ENCODE measurements around the gene ADPRHL1. TPM values are rescaled to one million over a fixed set of nuclear protein-coding genes. Genes with fewer than 3 reads are reported as not detected.

The ADPRHL1 gene
- total RNA-seq, 1 experiment from 2014 or later = 2.7 TPM

- Mint-ChIP-seq H3K27ac (no peak overlapping the region), H3K36me3 (ENCODE audit: insufficient read depth in 1 of 3, low read depth in 3 of 3) (peaks cover 28 to 50% (median 49%) of the 10 kb centered on the region in 3 experiments; a peak in 6 of 7 replicates), H3K27me3 (ENCODE audit: low read depth) (no peaks in the 10 kb centered on the region), H3K4me1 (peaks cover 14 to 19% of the 10 kb centered on the region in 2 experiments), H3K4me3 (no peak overlapping the region), H3K9me3 (no peaks in the 10 kb centered on the region)
- Histone ChIP-seq H2AK5ac (ENCODE audit: insufficient read length, low read length) (no peak overlapping the region), H2BK15ac (ENCODE audit: low read depth, low read length) (no peak overlapping the region), H3K4me2 (ENCODE audit: insufficient read depth, insufficient read length, low read length) (no peak overlapping the region), H2BK5ac (ENCODE audit: insufficient read length, low read length) (no peak overlapping the region), H3K27ac (ENCODE audit: insufficient read length, low read depth, low read length) (no peak overlapping the region), H4K91ac (ENCODE audit: insufficient read length, low read depth, low read length) (no peak overlapping the region), H2BK12ac (ENCODE audit: insufficient read length, low read depth, low read length) (no peak overlapping the region), H3K27me3 (ENCODE audit: insufficient read depth, low read length) (no peaks in the 10 kb centered on the region), H2BK120ac (ENCODE audit: low read depth, low read length, poor library complexity, severe bottlenecking) (no peak overlapping the region), H2AFZ (ENCODE audit: low read length) (no peak overlapping the region), H3K18ac (ENCODE audit: insufficient read length, low read depth, low read length) (no peak overlapping the region), H3K4ac (ENCODE audit: low read depth, low read length) (no peak overlapping the region), H3K14ac (ENCODE audit: insufficient read depth, low read length) (no peak overlapping the region), H3K79me2 (ENCODE audit: insufficient read depth, low read length) (peaks cover 10% of the 10 kb centered on the region; the same call in 1 of the 2 replicates), H3K56ac (ENCODE audit: insufficient read length, low read depth, low read length) (no peak overlapping the region), H3K9ac (ENCODE audit: extremely low read depth, insufficient read length, low read length) (no peak overlapping the region), H2BK20ac (ENCODE audit: low read depth, low read length, poor library complexity, severe bottlenecking) (no peak overlapping the region), H3K23ac (ENCODE audit: insufficient read length, low read depth, low read length) (no peak overlapping the region), H3K79me1 (ENCODE audit: insufficient read depth, low read depth, low read length, poor library complexity, severe bottlenecking) (peaks cover 11% of the 10 kb centered on the region), H3T11ph (ENCODE audit: low read length) (no peak overlapping the region), H3K9me3 (ENCODE audit: control insufficient read depth, low read depth, low read length) (no peaks in the 10 kb centered on the region), H3K4me1 (ENCODE audit: insufficient read depth, low read length) (no peaks in the 10 kb centered on the region), H4K5ac (ENCODE audit: insufficient read length, low read depth, low read length) (no peak overlapping the region), H3K23me2 (ENCODE audit: insufficient read length, low read depth, low read length, poor library complexity, severe bottlenecking) (peaks cover 12% of the 10 kb centered on the region), H4K8ac (replicated peaks; ENCODE audit: insufficient read length, low read depth, low read length) (no peak overlapping the region), H4K20me1 (ENCODE audit: control insufficient read depth, insufficient read depth, insufficient read length) (no peaks in the 10 kb centered on the region)
- no peak for DNase-seq
- no peak for TF ChIP-seq CTCF (conservative IDR thresholded peaks at IDR 0.05)
- WGBS (ENCODE audit: extremely low coverage, insufficient read length, low lambda C conversion rate) = no CpG with 5 or more reads among the region's 11 CpGs
Measured at GRCh38 chr13:113359571-113359970, 93.7 kb downstream of the ADPRHL1 start.
